22Rv1 (cell line): Measurements from ENCODE around the gene SLC7A9.
"Not testable (repeated sequence)": the region's sequence is repeated elsewhere in the genome, so short reads cannot be mapped to it uniquely, and the experiment has no call there.

ENCODE experiments used
- H3K27ac ChIP-seq: fragments of 450-650 bp; 2 replicates; pipeline ENCODE4 v1.5.1; 2017
- ZFX ChIP-seq: fragments of 450-650 bp; IDR thresholded peaks from 2 replicates; pipeline ENCODE4 v1.6.1; 2017; ENCODE audit warnings: antibody characterized with exemption, borderline replicate concordance
- TF ChIP-seq, protein P1 (sequence below): fragments of 450-650 bp; IDR thresholded peaks from 2 replicates; pipeline ENCODE4 v1.5.1; 2017; ENCODE audit warnings: mild to moderate bottlenecking

SLC7A9 gene

DNA sequence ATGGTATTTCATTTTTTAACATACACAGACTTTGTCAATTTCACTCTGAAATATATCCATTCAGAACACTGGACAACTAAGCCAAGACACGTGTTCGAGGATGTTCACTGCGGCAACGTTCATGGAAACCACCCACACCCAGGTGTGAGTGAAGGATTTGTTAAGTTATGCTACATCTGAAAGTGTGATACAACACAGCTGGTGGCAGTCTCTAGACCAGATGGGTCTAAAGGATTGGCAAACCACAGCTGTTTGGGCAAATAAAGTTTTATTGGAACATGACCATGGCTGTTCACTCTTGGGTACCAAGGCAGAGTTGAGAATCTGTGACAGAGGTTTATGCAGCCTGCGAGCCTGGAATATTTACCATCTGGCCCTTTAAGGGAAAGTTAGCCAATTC is 12.0 kb downstream of the SLC7A9 start:
- no peak for TF ChIP-seq ZFX
- TF ChIP-seq, protein P1, sequence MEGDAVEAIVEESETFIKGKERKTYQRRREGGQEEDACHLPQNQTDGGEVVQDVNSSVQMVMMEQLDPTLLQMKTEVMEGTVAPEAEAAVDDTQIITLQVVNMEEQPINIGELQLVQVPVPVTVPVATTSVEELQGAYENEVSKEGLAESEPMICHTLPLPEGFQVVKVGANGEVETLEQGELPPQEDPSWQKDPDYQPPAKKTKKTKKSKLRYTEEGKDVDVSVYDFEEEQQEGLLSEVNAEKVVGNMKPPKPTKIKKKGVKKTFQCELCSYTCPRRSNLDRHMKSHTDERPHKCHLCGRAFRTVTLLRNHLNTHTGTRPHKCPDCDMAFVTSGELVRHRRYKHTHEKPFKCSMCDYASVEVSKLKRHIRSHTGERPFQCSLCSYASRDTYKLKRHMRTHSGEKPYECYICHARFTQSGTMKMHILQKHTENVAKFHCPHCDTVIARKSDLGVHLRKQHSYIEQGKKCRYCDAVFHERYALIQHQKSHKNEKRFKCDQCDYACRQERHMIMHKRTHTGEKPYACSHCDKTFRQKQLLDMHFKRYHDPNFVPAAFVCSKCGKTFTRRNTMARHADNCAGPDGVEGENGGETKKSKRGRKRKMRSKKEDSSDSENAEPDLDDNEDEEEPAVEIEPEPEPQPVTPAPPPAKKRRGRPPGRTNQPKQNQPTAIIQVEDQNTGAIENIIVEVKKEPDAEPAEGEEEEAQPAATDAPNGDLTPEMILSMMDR: no peak
- no peak overlapping the region for H3K27ac ChIP-seq

DNA sequence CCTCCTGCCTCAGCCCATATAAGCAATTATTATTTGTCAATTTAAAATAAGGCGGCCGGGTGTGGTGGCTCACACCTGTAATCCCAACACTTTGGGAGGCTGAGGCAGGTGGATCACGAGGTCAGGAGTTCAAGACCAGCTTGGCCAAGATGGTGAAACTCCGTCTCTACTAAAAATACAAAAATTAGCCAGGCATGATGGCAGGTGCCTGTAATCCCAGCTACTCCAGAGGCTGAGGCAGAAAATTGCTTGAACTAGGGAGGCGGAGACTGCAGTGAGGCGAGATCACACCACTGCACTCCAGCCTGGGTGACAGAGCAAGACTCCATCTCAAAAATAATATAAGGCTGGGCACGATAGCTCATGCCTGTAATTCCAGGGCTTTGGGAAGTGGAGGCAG is 12.7 kb downstream of the SLC7A9 start:
- not testable (repeated sequence) for H3K27ac ChIP-seq

DNA sequence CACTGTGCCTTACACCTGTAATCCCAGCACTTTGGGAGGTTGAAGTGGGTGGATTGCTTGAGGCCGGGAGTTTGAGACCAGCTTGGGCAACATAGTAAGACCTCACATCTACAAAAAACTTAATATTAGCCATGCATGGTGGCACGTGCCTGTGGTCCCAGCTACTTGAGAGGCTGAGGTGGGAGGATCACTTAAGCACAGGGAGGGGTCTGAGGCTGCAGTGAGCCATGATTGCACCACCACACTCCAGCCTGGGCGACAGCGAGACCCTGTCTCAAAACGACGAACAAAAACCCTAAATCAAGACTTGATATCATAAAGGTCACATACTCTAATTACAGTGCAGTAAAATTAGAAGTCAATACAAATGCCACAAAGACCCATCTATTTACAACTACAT is 17.4 kb downstream of the SLC7A9 start:
- H3K27ac ChIP-seq: no peak overlapping the region
- TF ChIP-seq, protein P1: no peak
- no peak for TF ChIP-seq ZFX

DNA sequence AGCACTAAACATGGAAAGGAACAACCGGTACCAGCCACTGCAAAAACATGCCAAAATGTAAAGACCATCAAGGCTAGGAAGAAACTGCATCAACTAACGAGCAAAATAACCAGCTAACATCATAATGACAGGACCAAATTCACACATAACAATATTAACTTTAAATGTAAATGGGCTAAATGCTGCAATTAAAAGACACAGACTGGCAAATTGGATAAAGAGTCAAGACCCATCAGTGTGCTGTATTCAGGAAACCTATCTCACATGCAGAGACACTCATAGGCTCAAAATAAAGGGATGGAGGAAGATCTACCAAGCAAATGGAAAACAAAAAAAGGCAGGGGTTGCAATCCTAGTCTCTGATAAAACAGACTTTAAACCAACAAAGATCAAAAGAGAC is 21.5 kb downstream of the SLC7A9 start:
- H3K27ac ChIP-seq: not testable (repeated sequence)

DNA sequence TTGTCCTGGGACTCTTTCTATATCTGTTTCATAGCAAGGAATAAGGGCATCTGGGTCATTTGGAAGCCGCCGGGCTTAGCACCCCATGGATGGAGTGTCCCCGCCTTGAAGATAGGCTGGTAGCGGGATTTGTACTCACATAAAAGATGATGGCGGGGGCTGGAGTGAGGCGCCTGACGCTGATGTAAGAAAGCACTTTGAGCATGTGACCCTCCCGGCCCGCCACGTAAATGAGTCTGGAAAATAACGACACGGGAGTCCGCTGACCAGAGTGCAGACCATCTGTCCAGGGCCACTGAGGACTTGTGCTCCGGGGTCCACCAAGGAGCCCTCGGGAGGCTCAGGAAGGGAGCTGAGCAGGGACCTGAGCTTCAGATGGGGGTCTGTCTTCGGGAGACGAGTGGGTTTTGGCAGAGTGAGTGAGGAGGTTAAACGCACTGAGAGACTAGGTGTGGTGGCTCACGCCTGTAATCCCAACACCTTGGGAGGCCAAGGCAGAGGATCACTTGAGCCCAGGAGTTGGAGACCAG is 25.8 kb downstream of the SLC7A9 start:
- no peak for TF ChIP-seq ZFX
- TF ChIP-seq, protein P1: no peak
- H3K27ac ChIP-seq: no peak overlapping the region

DNA sequence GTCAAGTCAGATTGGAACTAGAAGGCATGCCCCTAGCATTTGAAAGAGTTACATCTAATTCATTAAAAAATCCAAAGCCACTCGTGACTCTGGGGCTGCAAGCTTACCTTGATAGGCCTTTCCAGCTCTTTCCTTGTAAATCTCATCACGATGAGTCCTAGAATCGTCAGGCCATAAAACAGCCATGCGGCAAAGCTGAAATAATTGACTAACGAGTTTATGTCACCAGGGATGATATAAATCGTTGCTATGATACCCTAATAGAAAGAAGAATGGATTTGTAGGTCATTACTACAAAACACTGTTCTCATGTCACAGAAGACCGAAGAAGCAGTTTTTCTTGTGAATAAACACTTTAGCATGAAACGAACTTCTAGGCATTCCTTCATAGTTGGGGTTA is 27.5 kb downstream of the SLC7A9 start:
- TF ChIP-seq, protein P1: no peak
- TF ChIP-seq ZFX: no peak
- no peak overlapping the region for H3K27ac ChIP-seq

DNA sequence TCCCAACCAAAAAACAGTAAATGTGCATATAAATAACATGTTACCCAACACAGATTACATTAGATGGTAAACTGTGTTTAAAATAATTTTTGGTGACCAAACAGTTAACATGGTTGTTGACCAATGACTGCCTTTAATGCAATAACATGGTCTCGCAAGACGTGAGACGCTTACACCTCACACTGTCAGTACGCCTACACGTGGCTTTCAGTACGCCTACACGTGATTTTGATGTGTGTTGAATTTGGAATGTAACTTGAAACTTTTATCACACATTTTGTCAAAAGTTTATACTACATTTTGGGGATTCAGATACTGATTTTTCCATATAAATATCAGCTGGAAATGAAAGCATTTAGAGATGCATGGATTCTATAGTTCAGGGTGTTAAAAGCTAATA is 32.0 kb downstream of the SLC7A9 start:
- H3K27ac ChIP-seq: no peak overlapping the region
- TF ChIP-seq ZFX: no peak
- TF ChIP-seq, protein P1: no peak

DNA sequence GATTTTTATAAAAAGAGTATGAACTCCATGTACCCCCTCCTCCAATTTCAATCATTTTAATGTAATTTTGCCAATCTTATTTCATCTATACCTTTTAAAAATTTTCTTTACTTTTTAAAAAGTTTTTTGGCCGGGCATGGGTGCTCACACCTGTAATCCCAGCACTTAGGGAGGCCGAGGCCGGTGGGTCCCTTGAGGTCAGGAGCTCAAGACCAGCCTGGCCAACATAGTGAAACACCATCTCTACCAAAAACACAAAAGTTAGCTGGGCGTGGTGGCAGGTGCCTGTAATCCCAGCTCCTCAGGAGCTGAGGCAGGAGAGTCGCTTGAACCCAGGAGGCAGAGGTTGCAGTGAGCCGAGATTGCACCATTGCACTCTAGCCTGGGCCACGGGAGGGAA is 36.2 kb downstream of the SLC7A9 start:
- not testable (repeated sequence) for H3K27ac ChIP-seq

DNA sequence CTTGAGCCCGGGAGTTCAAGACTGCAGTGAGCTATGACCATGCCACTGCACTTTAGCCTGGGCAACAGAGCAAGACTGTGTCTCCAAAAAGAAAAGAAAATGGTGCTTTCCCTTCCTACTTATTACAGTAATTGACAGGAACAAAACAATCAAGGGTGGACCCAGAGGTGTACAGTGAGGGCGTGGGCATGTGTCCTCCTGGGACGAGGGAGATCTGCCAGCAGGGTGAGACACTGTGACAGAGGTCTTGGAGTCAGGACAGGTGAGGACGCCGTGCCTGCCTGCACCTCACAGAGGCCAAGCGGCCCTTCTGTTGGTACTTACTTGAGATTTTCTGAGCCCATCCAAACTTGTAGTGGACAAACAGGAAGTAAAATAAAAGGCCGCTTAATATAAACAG is 36.7 kb downstream of the SLC7A9 start:
- H3K27ac ChIP-seq: not testable (repeated sequence)

DNA sequence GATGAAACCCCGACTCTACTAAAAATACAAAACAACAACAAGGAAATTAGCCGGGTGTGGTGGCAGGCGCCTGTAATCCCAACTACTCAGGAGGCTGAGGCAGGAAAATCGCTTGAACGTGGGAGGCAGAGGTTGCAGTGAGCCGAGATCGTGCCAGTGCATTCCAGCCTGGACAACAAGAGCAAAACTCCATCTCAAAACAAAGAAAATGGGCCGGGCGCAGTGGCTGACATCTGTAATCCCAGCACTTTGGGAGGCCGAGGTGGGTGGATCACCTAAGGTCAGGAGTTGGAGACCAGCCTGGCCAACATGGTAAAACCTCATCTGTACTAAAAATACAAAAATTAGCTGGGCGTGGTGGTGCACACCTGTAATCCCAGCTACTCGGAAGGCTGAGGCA is 37.5 kb downstream of the SLC7A9 start:
- not testable (repeated sequence) for H3K27ac ChIP-seq
